ENCODE results near the gene GPR37. TPM values are rescaled to one million over a fixed set of nuclear protein-coding genes. Genes with fewer than 3 reads are reported as not detected.

GPR37 gene
- total and polyA plus RNA-seq, 2 donors = 0.52 to 1.1 TPM

DNA sequence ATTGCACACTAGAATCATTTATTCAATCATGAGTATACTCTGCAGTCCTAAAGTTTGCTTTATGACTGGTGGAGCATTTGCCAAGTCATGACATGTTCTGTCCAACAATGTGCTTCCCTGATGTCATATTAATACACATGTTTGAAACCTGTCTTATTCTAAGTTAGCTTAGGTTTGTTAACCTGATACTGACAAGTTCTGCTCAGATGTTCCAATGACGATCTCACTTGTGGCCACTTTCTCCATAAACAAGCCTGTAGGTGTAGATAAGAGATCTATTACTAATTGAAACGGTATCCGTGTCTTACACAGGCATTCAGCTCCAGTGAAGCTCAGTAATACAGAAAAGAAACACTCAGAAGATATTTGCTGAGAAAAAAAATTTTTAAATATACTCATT is 64.9 kb downstream of the GPR37 start:
- no peaks in the 10 kb centered on the region for H3K9me3 ChIP-seq (ENCODE audit: control insufficient read depth in 2 of 2, insufficient read depth in 1 of 2, low read length in 1 of 2)
- no peaks in the 10 kb centered on the region for H3K27me3 ChIP-seq (ENCODE audit: control insufficient read depth in 2 of 2, insufficient read depth in 1 of 2, low read length in 1 of 2)
- no peak for DNase-seq (ENCODE audit: low read depth in 6 of 9, low spot score in 9 of 9)
- H3K4me1 ChIP-seq (ENCODE audit: control insufficient read depth in 2 of 2, insufficient read depth in 2 of 2, low read length in 2 of 2) = no peaks in the 10 kb centered on the region
- no peak overlapping the region for H3K4me3 ChIP-seq (ENCODE audit: low read length in 2 of 2)
- 89% methylated on average over 3 of the region's 3 CpGs for WGBS
- H3K36me3 ChIP-seq (ENCODE audit: control insufficient read depth in 2 of 2, insufficient read depth in 2 of 2, low read length in 1 of 2) = no peaks in the 10 kb centered on the region
- H3K27ac ChIP-seq (ENCODE audit: low read depth in 1 of 2, low read length in 1 of 2) = no peak overlapping the region

DNA sequence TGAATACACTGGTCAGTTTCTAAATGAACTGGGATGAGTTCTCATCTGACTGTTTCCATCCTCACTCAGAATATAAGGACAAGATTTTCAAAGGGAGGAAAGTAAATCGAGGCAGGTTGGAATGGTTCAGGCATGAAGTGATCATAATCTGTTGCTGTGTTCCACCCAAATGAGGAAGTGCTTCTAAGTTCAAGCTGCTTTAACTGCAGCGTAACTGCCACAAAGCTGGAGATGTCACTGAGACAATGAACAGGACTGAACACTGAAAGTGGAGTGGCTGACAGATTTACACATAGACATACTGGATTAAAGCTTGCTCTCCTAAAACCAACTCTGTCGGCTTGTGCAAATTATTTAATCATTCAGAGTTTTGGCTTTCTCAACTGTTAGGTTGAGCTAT is 66.6 kb downstream of the GPR37 start:
- Histone ChIP-seq H3K27me3 (ENCODE audit: control insufficient read depth in 2 of 2, insufficient read depth in 1 of 2, low read length in 1 of 2) (no peaks in the 10 kb centered on the region), H3K9me3 (ENCODE audit: control insufficient read depth in 2 of 2, insufficient read depth in 1 of 2, low read length in 1 of 2) (no peaks in the 10 kb centered on the region), H3K27ac (ENCODE audit: low read depth in 1 of 2, low read length in 1 of 2) (no peak overlapping the region), H3K4me3 (ENCODE audit: low read length in 2 of 2) (no peak overlapping the region), H3K4me1 (ENCODE audit: control insufficient read depth in 2 of 2, insufficient read depth in 2 of 2, low read length in 2 of 2) (no peaks in the 10 kb centered on the region), H3K36me3 (ENCODE audit: control insufficient read depth in 2 of 2, insufficient read depth in 2 of 2, low read length in 1 of 2) (no peaks in the 10 kb centered on the region)
- DNase-seq (ENCODE audit: low read depth in 6 of 9, low spot score in 9 of 9) = no peak
- 66% methylated on average over 3 of the region's 3 CpGs for WGBS

DNA sequence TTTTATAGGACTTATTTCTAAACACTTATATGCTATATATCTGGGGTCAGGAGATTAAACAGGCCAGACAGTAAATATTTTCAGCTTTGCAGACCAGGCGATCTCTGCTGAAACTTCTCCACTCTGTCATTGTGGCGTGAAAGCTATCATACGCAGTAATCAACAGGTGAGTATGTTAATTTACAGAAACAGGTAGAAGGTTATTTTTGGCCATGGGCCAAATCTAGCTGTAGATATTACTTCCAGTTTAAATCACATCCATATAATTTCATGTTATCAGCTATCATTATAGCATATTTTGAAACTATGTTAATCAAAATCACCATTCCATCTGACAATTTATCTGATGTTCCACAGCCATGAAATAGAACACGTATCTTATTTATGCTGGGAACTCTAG is 67.8 kb downstream of the GPR37 start:
- Histone ChIP-seq H3K27me3 (ENCODE audit: control insufficient read depth in 2 of 2, insufficient read depth in 1 of 2, low read length in 1 of 2) (no peaks in the 10 kb centered on the region), H3K4me1 (ENCODE audit: control insufficient read depth in 2 of 2, insufficient read depth in 2 of 2, low read length in 2 of 2) (no peaks in the 10 kb centered on the region), H3K27ac (ENCODE audit: low read depth in 1 of 2, low read length in 1 of 2) (no peak overlapping the region), H3K36me3 (ENCODE audit: control insufficient read depth in 2 of 2, insufficient read depth in 2 of 2, low read length in 1 of 2) (no peaks in the 10 kb centered on the region), H3K4me3 (ENCODE audit: low read length in 2 of 2) (no peak overlapping the region), H3K9me3 (ENCODE audit: control insufficient read depth in 2 of 2, insufficient read depth in 1 of 2, low read length in 1 of 2) (no peaks in the 10 kb centered on the region)
- DNase-seq (ENCODE audit: low read depth in 6 of 9, low spot score in 9 of 9) = no peak
- WGBS = 95% methylated on average over 4 of the region's 4 CpGs

Other genes starting within 250 kb of the GPR37 start
- gene POT1, start 164.0 kb upstream of the GPR37 start, total RNA-seq = 38.5 TPM
- 18.0 TPM for gene POT1, start 164.0 kb upstream of the GPR37 start, polyA plus RNA-seq

All from thymus (tissue), 11 donors.